GM18519 (cell line): ENCODE results near the gene FAH.

Experiments
- ATAC-seq: cut with Tn5 transposase; IDR thresholded peaks from one replicate; pipeline ENCODE4 v1.9.1; 2021; ENCODE audit warnings: mild to moderate bottlenecking, moderate library complexity; ENCODE audit not compliant: unreplicated experiment, low FRiP score

FAH gene

GRCh38 chr15:80228959-80229610, 76.3 kb downstream of the FAH start:
- ATAC-seq: no peak

- no peak for ATAC-seq
These were observed 78.6 kb downstream of the FAH start for GRCh38 chr15:80231371-80231770.

GRCh38 chr15:80233581-80233980, 80.8 kb downstream of the FAH start:
- ATAC-seq: no peak

- ATAC-seq: no peak
These were observed 82.1 kb downstream of the FAH start for GRCh38 chr15:80234883-80235282.
